PFSK-1 (cell line): ENCODE results near the gene PML.

ENCODE experiments used
- FOXP2 ChIP-seq: optimal IDR thresholded peaks from 2 replicates; pipeline ENCODE3; 2011; ENCODE audit warnings: borderline replicate concordance, control low read depth, inconsistent platforms; ENCODE audit not compliant: insufficient read depth; ENCODE audit errors: extremely low read length, extremely low read depth
- POLR2AphosphoS5 ChIP-seq: IDR thresholded peaks from 2 replicates; pipeline ENCODE4 v1.6.1; 2012; ENCODE audit warnings: low read depth, mild to moderate bottlenecking, control low read depth, low read length, moderate library complexity
- REST ChIP-seq, 2 experiments: IDR thresholded peaks; 2 replicates each; pipeline versions ENCODE4 v1.6.1 to v1.8.0; 2011 to 2012; ENCODE audit warnings: low read depth in 2 of 2, low read length in 2 of 2, control low read depth in 1 of 2, inconsistent platforms in 1 of 2, mild to moderate bottlenecking in 1 of 2, moderate library complexity in 1 of 2; ENCODE audit not compliant: insufficient read depth in 1 of 2
- SIN3A ChIP-seq: IDR thresholded peaks from 2 replicates; pipeline ENCODE4 v1.6.1; 2012; ENCODE audit warnings: mild to moderate bottlenecking, low read length, moderate library complexity, borderline replicate concordance; ENCODE audit not compliant: insufficient read depth
- TAF1 ChIP-seq: IDR thresholded peaks from 2 replicates; pipeline ENCODE4 v1.6.1; 2012; ENCODE audit warnings: low read length, control low read depth, borderline replicate concordance; ENCODE audit not compliant: insufficient read depth

The PML gene

DNA sequence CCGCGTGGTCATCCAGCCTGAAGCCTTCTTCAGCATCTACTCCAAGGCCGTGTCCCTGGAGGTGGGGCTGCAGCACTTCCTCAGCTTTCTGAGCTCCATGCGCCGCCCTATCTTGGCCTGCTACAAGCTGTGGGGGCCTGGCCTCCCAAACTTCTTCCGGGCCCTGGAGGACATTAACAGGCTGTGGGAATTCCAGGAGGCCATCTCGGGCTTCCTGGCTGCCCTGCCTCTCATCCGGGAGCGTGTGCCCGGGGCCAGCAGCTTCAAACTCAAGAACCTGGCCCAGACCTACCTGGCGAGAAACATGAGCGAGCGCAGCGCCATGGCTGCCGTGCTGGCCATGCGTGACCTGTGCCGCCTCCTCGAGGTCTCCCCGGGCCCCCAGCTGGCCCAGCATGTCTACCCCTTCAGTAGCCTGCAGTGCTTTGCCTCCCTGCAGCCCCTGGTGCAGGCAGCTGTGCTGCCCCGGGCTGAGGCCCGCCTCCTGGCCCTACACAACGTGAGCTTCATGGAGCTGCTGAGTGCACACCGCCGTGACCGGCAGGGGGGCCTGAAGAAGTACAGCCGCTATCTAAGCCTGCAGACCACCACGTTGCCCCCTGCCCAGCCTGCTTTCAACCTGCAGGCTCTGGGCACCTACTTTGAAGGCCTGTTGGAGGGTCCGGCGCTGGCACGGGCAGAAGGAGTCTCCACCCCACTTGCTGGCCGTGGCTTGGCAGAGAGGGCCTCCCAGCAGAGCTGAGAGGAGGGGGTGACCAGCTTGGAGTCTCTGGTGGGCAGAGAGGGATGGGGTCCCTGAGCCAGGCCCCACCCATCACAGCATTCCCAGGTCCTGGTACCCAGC, 50.0 kb downstream of the PML start:
- TF ChIP-seq FOXP2 = no peak
- no peak for TF ChIP-seq POLR2AphosphoS5
- TF ChIP-seq REST (IDR thresholded peaks at IDR 0.05; ENCODE audit: insufficient read depth in 1 of 2, low read depth in 2 of 2, low read length in 2 of 2) = no peak
- no peak for TF ChIP-seq SIN3A
- no peak for TF ChIP-seq TAF1

- TF ChIP-seq TAF1 (no peak), REST (IDR thresholded peaks at IDR 0.05; ENCODE audit: insufficient read depth in 1 of 2, low read depth in 2 of 2, low read length in 2 of 2) (no peak), FOXP2 (no peak), POLR2AphosphoS5 (no peak), SIN3A (no peak)
Measured at GRCh38 chr15:74045184-74045583, 50.7 kb downstream of the PML start.

GRCh38 chr15:74045636-74046274, 51.2 kb downstream of the PML start:
- TF ChIP-seq POLR2AphosphoS5 (no peak), REST (IDR thresholded peaks at IDR 0.05; ENCODE audit: insufficient read depth in 1 of 2, low read depth in 2 of 2, low read length in 2 of 2) (no peak)

DNA sequence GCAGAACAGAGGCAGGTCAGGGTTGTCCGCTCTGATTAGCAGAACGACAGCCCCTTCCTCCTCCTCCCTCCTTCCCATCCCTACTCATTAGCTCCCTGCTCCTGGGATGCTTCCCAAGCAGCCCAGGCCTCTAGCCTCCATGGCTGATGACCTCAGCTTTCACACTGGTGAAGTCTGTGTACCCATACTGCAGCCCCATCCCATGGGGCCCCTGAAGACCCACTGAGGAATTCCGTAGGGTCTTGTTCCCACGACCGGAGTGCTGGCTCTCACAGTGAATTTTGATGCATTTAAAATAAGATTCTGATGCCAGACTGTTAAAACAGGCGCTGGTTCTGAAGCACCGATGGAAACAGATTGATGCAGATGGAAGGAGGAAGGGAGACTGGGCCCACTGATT, 51.8 kb downstream of the PML start:
- TF ChIP-seq FOXP2 = no peak
- no peak for TF ChIP-seq POLR2AphosphoS5
- TF ChIP-seq TAF1 = no peak
- no peak for TF ChIP-seq REST (IDR thresholded peaks at IDR 0.05; ENCODE audit: insufficient read depth in 1 of 2, low read depth in 2 of 2, low read length in 2 of 2)
- TF ChIP-seq SIN3A = no peak
